HCT116 (cell line): Measurements from ENCODE around the gene CEACAM1. TPM values are rescaled to one million over a fixed set of nuclear protein-coding genes. Genes with fewer than 3 reads are reported as not detected.

Experiments used
- ATAC-seq: fragments of 200-7000 bp; cut with Tn5 transposase; 2 replicates; pipeline ENCODE4 v1.9.1; 2020; ENCODE audit warnings: mild to moderate bottlenecking, moderate library complexity
- BruUV-seq: library from RNA; stranded (reverse); fragments of 400-500 nt; replicated peaks from 2 replicates; lab custom pipeline; 2021; lab: Mats Ljungman, UMichigan
- CTCF ChIA-PET: fragments of 300-600 bp; sonication (Branson Sonifier 250); formaldehyde crosslinking; loops from one replicate; lab custom pipeline; 2021; ENCODE audit warnings: antibody characterized with exemption; lab: Charles Lee
- POLR2A ChIA-PET: fragments of 300-600, 350-600 bp; sonication (Branson Sonifier 250); formaldehyde crosslinking; loops from one replicate; lab custom pipeline; 2021; ENCODE audit warnings: antibody characterized with exemption; lab: Charles Lee
- RAD21 ChIA-PET, 2 experiments: fragments of 300-600 bp; sonication (Branson Sonifier 250); formaldehyde crosslinking; loops; one replicate each; lab custom pipeline; 2023; ENCODE audit warnings: low total read pairs in 2 of 2; ENCODE audit not compliant: uncharacterized antibody in 2 of 2, unreplicated experiment in 2 of 2, low non-redundant PET in 1 of 2; lab: Charles Lee
- DNase-seq: peaks from one replicate; pipeline ENCODE4 v3.0.0-alpha.2; 2010; ENCODE audit warnings: low read depth, low spot score
- H2AFZ ChIP-seq: fragments of 200-600 bp; shearing (Covaris generic), sonication (generic); 2 replicates; pipeline ENCODE4 v1.6.1; 2017; ENCODE audit warnings: low read depth, mixed run types, mixed read lengths, antibody characterized with exemption, low read length; ENCODE audit not compliant: poor library complexity, severe bottlenecking
- H3K27ac ChIP-seq: 2 replicates; pipeline ENCODE4 v1.5.1; 2012; ENCODE audit warnings: low read depth, low read length
- H3K27me3 ChIP-seq: fragments of 200-600 bp; sonication (generic); 2 replicates; pipeline ENCODE4 v1.6.1; 2016; ENCODE audit warnings: mixed run types, low read length, mixed read lengths; ENCODE audit not compliant: insufficient read depth
- H3K36me3 ChIP-seq, 2 experiments: fragments of 200-500 bp in 1 of 2; fragments of 200-600 bp in 1 of 2; sonication (Bioruptor generic) in 1 of 2; sonication (generic) in 1 of 2; 2 replicates each; pipeline versions ENCODE4 v1.5.1 to v1.6.1; 2014 to 2016; ENCODE audit warnings: low read length in 2 of 2, inconsistent platforms in 1 of 2, mixed read lengths in 1 of 2, mixed run types in 1 of 2; ENCODE audit not compliant: insufficient read depth in 2 of 2, control insufficient read depth in 1 of 2
- H3K4me1 ChIP-seq, 2 experiments: fragments of 200-600 bp in 1 of 2; sonication (generic) in 1 of 2; 2 replicates each; pipeline versions ENCODE4 v1.5.1 to v1.6.1; 2012 to 2017; ENCODE audit warnings: low read length in 2 of 2, inconsistent platforms in 1 of 2, mild to moderate bottlenecking in 1 of 2, mixed read lengths in 1 of 2, mixed run types in 1 of 2, moderate library complexity in 1 of 2; ENCODE audit not compliant: insufficient read depth in 2 of 2, control insufficient read depth in 1 of 2
- H3K4me2 ChIP-seq: fragments of 200-600 bp; sonication (generic); 2 replicates; pipeline ENCODE4 v1.6.1; 2017; ENCODE audit warnings: mixed run types, low read length, mixed read lengths
- H3K4me3 ChIP-seq, 2 experiments: fragments of 200-600 bp in 1 of 2; sonication (generic) in 1 of 2; replicated peaks in 1 of 2; 2 replicates each; pipeline ENCODE4 v1.5.1; 2011 to 2016; ENCODE audit warnings: low read length in 2 of 2, control low read depth in 1 of 2, low read depth in 1 of 2, mild to moderate bottlenecking in 1 of 2, mixed read lengths in 1 of 2, mixed run types in 1 of 2
- H3K79me2 ChIP-seq: fragments of 200-600 bp; sonication (generic); 2 replicates; pipeline ENCODE4 v1.6.1; 2017; ENCODE audit warnings: mild to moderate bottlenecking, mixed run types, low read length, moderate library complexity, mixed read lengths; ENCODE audit not compliant: insufficient read depth
- H3K9ac ChIP-seq: fragments of 200-600 bp; sonication (generic); 2 replicates; pipeline ENCODE4 v1.6.1; 2016; ENCODE audit warnings: low read length, mixed read lengths
- H3K9me2 ChIP-seq: fragments of 200-600 bp; sonication (generic), shearing (Covaris generic); 2 replicates; pipeline ENCODE4 v1.6.1; 2017; ENCODE audit warnings: mixed run types, mild to moderate bottlenecking, moderate library complexity; ENCODE audit not compliant: insufficient read depth
- H3K9me3 ChIP-seq, 2 experiments: fragments of 200-500 bp in 1 of 2; fragments of 200-600 bp in 1 of 2; sonication (Bioruptor generic) in 1 of 2; sonication (generic) in 1 of 2; 2 replicates each; pipeline ENCODE4 v1.6.1; 2014 to 2017; ENCODE audit warnings: low read length in 2 of 2, mixed read lengths in 2 of 2, inconsistent platforms in 1 of 2, low read depth in 1 of 2, mild to moderate bottlenecking in 1 of 2, mixed run types in 1 of 2, moderate library complexity in 1 of 2; ENCODE audit not compliant: control insufficient read depth in 1 of 2, insufficient read depth in 1 of 2
- H4K20me1 ChIP-seq: fragments of 200-600 bp; sonication (generic), shearing (Covaris generic); 2 replicates; pipeline ENCODE4 v1.6.1; 2017; ENCODE audit warnings: mixed run types, mild to moderate bottlenecking, moderate library complexity; ENCODE audit not compliant: insufficient read depth
- CEBPB ChIP-seq: IDR thresholded peaks from 2 replicates; pipeline ENCODE4 v1.6.1; 2012; ENCODE audit warnings: low read depth
- CTCF ChIP-seq, 3 experiments: fragments of 200-600 bp in 1 of 3; sonication (generic) in 1 of 3; IDR thresholded peaks in 2 of 3; conservative IDR thresholded peaks in 1 of 3; 2 replicates each; pipeline ENCODE4 v1.5.1; 2012 to 2017; ENCODE audit warnings: low read depth in 2 of 3, low read length in 2 of 3, antibody characterized with exemption in 1 of 3, borderline replicate concordance in 1 of 3, control low read depth in 1 of 3, mild to moderate bottlenecking in 1 of 3, mixed read lengths in 1 of 3, mixed run types in 1 of 3, moderate library complexity in 1 of 3; ENCODE audit not compliant: insufficient read depth in 1 of 3
- EGR1 ChIP-seq: IDR thresholded peaks from 2 replicates; pipeline ENCODE4 v1.6.1; 2012; ENCODE audit warnings: low read depth
- EZH2 ChIP-seq: fragments of 200-600 bp; sonication (generic); IDR thresholded peaks from 2 replicates; pipeline ENCODE4 v1.6.1; 2017; ENCODE audit warnings: antibody characterized with exemption, mixed run types
- EZH2phosphoT487 ChIP-seq: fragments of 200-600 bp; IDR thresholded peaks from 2 replicates; pipeline ENCODE4 v1.6.1; 2018; ENCODE audit warnings: antibody characterized with exemption, borderline replicate concordance
- FOSL1 ChIP-seq: IDR thresholded peaks from 2 replicates; pipeline ENCODE4 v1.6.1; 2012; ENCODE audit warnings: low read depth
- MAX ChIP-seq: IDR thresholded peaks from 2 replicates; pipeline ENCODE4 v1.6.1; 2012
- RAD21 ChIP-seq: IDR thresholded peaks from 2 replicates; pipeline ENCODE4 v1.6.1; 2012; ENCODE audit warnings: low read depth, mild to moderate bottlenecking
- SIN3A ChIP-seq: IDR thresholded peaks from 2 replicates; pipeline ENCODE4 v1.6.1; 2012; ENCODE audit warnings: low read depth
- TCF7L2 ChIP-seq: IDR thresholded peaks from 2 replicates; pipeline ENCODE4 v1.7.0; 2011; ENCODE audit warnings: borderline replicate concordance, inconsistent platforms; ENCODE audit not compliant: insufficient read depth, insufficient read length; ENCODE audit errors: extremely low read depth
- ZBTB33 ChIP-seq: IDR thresholded peaks from 2 replicates; pipeline ENCODE4 v1.6.1; 2011; ENCODE audit warnings: mild to moderate bottlenecking, low read length, moderate library complexity; ENCODE audit not compliant: insufficient replicate concordance; ENCODE audit errors: extremely low read depth
- ZFX ChIP-seq: fragments of 450-650 bp; IDR thresholded peaks from 2 replicates; pipeline ENCODE4 v1.6.1; 2017
- intact Hi-C: fragments of 100-400 bp; cut with micrococcal nuclease; formaldehyde crosslinking; loops from 2 replicates; pipeline ENCODE4 v1.10.0; 2022
- total RNA-seq: library from RNA; stranded (reverse); gene quantifications from one replicate; pipeline ENCODE4 v1.2.1, GENCODE V29; 2021; ENCODE audit not compliant: unreplicated experiment

The CEACAM1 gene
- total RNA-seq, 1 experiment from 2014 or later, result 1.2 TPM

- no peak for TF ChIP-seq ZBTB33
- TF ChIP-seq, all 23 proteins: peak for 0
- Histone ChIP-seq H3K27ac (no peak overlapping the region), H3K9me3 (0 out of 4 replicates have a peak, but pooled peaks cover 0 to 3% of the 10 kb centered on the region in 2 experiments), H3K9ac (no peak overlapping the region), H2AFZ (no peak overlapping the region), H3K36me3 (no peaks in the 10 kb centered on the region), H3K27me3 (no peaks in the 10 kb centered on the region), H4K20me1 (no peaks in the 10 kb centered on the region; the same call in 1 of the 2 replicates), H3K79me2 (no peaks in the 10 kb centered on the region), H3K4me2 (no peak overlapping the region), H3K4me1 (peaks cover 0 to 4% of the 10 kb centered on the region in 2 experiments; a peak in 1 of 4 replicates), H3K9me2 (no peaks in the 10 kb centered on the region), H3K4me3 (no peak overlapping the region)
- ChIA-PET CTCF (no interaction called here), POLR2A (no interaction called here), RAD21 (no interaction called here)
- no peak for ATAC-seq
- DNase-seq, result no peak
- no TSS peak for BruUV-seq
- intact Hi-C loops, result no loop called here
Observed at GRCh38 chr19:42512743-42513304, 15.5 kb downstream of the CEACAM1 start.

- ChIA-PET RAD21 (no interaction called here), CTCF (no interaction called here), POLR2A (no interaction called here)
- Histone ChIP-seq H3K9me3 (0 out of 4 replicates have a peak, but pooled peaks cover 0 to 3% of the 10 kb centered on the region in 2 experiments), H3K4me2 (no peak overlapping the region), H3K36me3 (no peaks in the 10 kb centered on the region), H3K4me1 (peaks cover 0 to 4% of the 10 kb centered on the region in 2 experiments; a peak in 1 of 4 replicates), H2AFZ (no peak overlapping the region), H3K9ac (no peak overlapping the region), H3K4me3 (no peak overlapping the region), H3K27ac (no peak overlapping the region), H3K79me2 (no peaks in the 10 kb centered on the region), H3K9me2 (no peaks in the 10 kb centered on the region), H3K27me3 (no peaks in the 10 kb centered on the region), H4K20me1 (no peaks in the 10 kb centered on the region; the same call in 1 of the 2 replicates)
- DNase-seq, result no peak
- BruUV-seq, result no TSS peak
- intact Hi-C loops, result no loop called here
- no peak for ATAC-seq
- TF ChIP-seq ZFX (no peak), EGR1 (no peak), SIN3A (no peak), EZH2 (no peak), FOSL1 (no peak), EZH2phosphoT487 (no peak), TCF7L2 (no peak), RAD21 (no peak), MAX (no peak), CTCF (IDR thresholded peaks at IDR 0.05 in 2 of 3, conservative IDR thresholded peaks at IDR 0.05 in 1 of 3; ENCODE audit: borderline replicate concordance in 1 of 3, insufficient read depth in 1 of 3, low read depth in 2 of 3, low read length in 2 of 3) (no peak), CEBPB (no peak), ZBTB33 (no peak)
Observed at GRCh38 chr19:42512130-42512636, 16.1 kb downstream of the CEACAM1 start.
